ENCODE data around the gene PRRT4. TPM values are rescaled to one million over a fixed set of nuclear protein-coding genes. Genes with fewer than 3 reads are reported as not detected.
A peak's percentile ranks its signal among the peaks of the same experiment; 100 is the strongest.

The PRRT4 gene
- total and polyA plus RNA-seq, 2 of the 13 experiments (the other 11 are each of a cell fraction or from before 2014, with no cell fraction given) = not detected

DNA sequence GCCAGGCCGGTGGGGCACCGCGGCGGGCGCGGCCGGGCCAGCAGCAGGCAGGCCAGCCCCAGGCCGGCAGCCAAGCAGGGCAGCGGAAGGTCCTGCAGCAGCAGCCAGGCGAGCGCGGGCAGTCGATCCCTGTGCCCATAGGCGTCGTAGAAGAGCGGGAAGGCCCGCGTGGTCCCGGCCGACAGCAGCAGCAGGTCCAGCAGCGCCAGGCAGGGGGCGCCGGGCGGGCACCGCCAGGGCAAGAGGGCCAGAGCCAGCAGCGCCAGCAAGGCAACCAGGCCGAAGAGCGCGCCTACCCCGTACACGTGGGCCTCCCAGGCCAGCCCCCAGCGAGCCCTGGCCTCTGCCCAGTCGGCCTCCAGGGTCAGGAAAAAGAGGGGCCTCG lies 9.3 kb downstream of the PRRT4 start (continued):
- TF ChIP-seq, protein P1, sequence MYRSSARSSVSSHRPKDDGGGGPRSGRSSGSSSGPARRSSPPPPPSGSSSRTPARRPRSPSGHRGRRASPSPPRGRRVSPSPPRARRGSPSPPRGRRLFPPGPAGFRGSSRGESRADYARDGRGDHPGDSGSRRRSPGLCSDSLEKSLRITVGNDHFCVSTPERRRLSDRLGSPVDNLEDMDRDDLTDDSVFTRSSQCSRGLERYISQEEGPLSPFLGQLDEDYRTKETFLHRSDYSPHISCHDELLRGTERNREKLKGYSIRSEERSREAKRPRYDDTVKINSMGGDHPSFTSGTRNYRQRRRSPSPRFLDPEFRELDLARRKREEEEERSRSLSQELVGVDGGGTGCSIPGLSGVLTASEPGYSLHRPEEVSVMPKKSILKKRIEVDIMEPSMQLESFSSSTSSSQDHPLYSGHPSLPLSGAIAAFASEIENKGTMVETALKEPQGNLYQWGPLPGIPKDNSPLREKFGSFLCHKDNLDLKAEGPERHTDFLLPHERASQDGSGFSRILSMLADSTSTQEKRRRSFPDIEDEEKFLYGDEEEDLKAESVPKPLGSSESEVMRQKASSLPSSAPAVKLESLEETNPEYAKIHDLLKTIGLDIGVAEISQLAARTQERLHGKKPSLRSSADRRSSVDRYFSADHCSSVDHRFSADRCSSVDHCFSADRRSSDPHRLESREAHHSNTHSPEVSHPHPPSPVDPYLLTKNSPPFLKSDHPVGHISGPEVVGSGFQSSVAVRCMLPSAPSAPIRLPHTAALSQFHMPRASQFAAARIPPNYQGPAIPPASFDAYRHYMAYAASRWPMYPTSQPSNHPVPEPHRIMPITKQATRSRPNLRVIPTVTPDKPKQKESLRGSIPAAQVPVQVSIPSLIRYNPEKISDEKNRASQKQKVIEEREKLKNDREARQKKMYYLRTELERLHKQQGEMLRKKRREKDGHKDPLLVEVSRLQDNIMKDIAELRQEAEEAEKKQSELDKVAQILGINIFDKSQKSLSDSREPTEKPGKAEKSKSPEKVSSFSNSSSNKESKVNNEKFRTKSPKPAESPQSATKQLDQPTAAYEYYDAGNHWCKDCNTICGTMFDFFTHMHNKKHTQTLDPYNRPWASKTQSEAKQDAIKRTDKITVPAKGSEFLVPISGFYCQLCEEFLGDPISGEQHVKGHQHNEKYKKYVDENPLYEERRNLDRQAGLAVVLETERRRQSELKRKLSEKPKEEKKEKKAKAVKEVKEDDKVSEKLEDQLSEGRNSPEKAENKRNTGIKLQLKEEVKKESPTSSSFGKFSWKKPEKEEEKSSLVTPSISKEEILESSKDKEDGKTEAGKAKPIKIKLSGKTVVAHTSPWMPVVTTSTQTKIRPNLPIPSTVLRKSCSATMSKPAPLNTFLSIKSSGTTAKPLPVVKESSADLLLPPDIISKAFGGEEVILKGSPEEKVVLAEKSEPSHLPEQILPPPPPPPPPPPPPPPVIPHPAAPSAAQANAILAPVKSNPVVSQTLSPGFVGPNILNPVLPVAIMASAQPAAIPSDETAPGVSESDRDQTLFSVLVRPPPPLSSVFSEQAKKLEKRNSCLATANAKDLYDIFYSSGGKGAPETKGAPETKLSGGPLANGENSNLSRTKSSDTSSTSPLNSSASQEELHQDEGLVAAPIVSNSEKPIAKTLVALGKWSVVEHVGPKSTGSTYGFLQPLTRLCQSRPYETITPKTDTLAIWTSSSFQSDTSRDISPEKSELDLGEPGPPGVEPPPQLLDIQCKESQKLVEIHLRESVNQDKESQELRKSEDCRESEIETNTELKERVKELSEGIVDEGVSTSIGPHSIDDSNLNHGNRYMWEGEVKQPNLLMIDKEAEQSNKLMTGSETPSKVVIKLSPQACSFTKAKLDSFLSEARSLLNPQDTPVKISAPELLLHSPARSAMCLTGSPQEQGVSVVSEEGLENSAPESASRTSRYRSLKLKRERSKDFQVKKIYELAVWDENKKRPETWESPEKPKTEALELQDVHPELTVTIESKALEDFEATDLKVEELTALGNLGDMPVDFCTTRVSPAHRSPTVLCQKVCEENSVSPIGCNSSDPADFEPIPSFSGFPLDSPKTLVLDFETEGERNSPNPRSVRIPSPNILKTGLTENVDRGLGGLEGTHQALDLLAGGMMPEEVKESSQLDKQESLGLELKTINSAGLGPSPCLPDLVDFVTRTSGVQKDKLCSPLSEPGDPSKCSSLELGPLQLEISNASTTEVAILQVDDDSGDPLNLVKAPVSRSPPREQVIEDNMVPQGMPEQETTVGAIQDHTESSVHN (CRISPR knock-in tag; IDR thresholded peaks at IDR 0.05) = no peak
- TF ChIP-seq RNF2 (conservative IDR thresholded peaks at IDR 0.05; ENCODE audit: low read depth) = peak; percentile 68; the same call in 1 of the 2 replicates
- TF ChIP-seq, protein P2, sequence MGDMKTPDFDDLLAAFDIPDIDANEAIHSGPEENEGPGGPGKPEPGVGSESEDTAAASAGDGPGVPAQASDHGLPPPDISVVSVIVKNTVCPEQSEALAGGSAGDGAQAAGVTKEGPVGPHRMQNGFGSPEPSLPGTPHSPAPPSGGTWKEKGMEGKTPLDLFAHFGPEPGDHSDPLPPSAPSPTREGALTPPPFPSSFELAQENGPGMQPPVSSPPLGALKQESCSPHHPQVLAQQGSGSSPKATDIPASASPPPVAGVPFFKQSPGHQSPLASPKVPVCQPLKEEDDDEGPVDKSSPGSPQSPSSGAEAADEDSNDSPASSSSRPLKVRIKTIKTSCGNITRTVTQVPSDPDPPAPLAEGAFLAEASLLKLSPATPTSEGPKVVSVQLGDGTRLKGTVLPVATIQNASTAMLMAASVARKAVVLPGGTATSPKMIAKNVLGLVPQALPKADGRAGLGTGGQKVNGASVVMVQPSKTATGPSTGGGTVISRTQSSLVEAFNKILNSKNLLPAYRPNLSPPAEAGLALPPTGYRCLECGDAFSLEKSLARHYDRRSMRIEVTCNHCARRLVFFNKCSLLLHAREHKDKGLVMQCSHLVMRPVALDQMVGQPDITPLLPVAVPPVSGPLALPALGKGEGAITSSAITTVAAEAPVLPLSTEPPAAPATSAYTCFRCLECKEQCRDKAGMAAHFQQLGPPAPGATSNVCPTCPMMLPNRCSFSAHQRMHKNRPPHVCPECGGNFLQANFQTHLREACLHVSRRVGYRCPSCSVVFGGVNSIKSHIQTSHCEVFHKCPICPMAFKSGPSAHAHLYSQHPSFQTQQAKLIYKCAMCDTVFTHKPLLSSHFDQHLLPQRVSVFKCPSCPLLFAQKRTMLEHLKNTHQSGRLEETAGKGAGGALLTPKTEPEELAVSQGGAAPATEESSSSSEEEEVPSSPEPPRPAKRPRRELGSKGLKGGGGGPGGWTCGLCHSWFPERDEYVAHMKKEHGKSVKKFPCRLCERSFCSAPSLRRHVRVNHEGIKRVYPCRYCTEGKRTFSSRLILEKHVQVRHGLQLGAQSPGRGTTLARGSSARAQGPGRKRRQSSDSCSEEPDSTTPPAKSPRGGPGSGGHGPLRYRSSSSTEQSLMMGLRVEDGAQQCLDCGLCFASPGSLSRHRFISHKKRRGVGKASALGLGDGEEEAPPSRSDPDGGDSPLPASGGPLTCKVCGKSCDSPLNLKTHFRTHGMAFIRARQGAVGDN (CRISPR knock-in tag; IDR thresholded peaks at IDR 0.05) = peak; percentile 68
- TF ChIP-seq, protein P3, sequence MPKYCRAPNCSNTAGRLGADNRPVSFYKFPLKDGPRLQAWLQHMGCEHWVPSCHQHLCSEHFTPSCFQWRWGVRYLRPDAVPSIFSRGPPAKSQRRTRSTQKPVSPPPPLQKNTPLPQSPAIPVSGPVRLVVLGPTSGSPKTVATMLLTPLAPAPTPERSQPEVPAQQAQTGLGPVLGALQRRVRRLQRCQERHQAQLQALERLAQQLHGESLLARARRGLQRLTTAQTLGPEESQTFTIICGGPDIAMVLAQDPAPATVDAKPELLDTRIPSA (CRISPR knock-in tag; IDR thresholded peaks at IDR 0.05; ENCODE audit: borderline replicate concordance) = no peak
- TF ChIP-seq NONO (IDR thresholded peaks at IDR 0.05) = no peak
- no peak for TF ChIP-seq NONO (CRISPR knock-in tag; conservative IDR thresholded peaks at IDR 0.05)
- no peak for TF ChIP-seq SIX4 (CRISPR knock-in tag; IDR thresholded peaks at IDR 0.05)
- no peak for TF ChIP-seq ZNF510 (CRISPR knock-in tag; IDR thresholded peaks at IDR 0.05; ENCODE audit: low read depth)
- TF ChIP-seq, protein P4, sequence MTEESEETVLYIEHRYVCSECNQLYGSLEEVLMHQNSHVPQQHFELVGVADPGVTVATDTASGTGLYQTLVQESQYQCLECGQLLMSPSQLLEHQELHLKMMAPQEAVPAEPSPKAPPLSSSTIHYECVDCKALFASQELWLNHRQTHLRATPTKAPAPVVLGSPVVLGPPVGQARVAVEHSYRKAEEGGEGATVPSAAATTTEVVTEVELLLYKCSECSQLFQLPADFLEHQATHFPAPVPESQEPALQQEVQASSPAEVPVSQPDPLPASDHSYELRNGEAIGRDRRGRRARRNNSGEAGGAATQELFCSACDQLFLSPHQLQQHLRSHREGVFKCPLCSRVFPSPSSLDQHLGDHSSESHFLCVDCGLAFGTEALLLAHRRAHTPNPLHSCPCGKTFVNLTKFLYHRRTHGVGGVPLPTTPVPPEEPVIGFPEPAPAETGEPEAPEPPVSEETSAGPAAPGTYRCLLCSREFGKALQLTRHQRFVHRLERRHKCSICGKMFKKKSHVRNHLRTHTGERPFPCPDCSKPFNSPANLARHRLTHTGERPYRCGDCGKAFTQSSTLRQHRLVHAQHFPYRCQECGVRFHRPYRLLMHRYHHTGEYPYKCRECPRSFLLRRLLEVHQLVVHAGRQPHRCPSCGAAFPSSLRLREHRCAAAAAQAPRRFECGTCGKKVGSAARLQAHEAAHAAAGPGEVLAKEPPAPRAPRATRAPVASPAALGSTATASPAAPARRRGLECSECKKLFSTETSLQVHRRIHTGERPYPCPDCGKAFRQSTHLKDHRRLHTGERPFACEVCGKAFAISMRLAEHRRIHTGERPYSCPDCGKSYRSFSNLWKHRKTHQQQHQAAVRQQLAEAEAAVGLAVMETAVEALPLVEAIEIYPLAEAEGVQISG (CRISPR knock-in tag; IDR thresholded peaks at IDR 0.05) = 0 out of 2 replicates have a peak, but pooled peaks have one; percentile 27
- TF ChIP-seq SNAPC2 (CRISPR knock-in tag; IDR thresholded peaks at IDR 0.05) = no peak
- TF ChIP-seq, protein P5, sequence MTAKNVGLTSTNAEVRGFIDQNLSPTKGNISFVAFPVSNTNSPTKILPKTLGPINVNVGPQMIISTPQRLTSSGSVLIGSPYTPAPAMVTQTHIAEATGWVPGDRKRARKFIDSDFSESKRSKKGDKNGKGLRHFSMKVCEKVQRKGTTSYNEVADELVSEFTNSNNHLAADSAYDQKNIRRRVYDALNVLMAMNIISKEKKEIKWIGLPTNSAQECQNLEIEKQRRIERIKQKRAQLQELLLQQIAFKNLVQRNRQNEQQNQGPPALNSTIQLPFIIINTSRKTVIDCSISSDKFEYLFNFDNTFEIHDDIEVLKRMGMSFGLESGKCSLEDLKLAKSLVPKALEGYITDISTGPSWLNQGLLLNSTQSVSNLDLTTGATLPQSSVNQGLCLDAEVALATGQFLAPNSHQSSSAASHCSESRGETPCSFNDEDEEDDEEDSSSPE (CRISPR knock-in tag; IDR thresholded peaks at IDR 0.05) = peak; percentile 82
- TF ChIP-seq SOX6 (IDR thresholded peaks at IDR 0.05) = no peak
- TF ChIP-seq SOX6 (CRISPR knock-in tag; IDR thresholded peaks at IDR 0.05) = no peak

All from HepG2 (cell line).